Rectal smooth muscle tissue (tissue), 1 donor: ENCODE results near the gene MYF6.
"Not testable (repeated sequence)": the region's sequence is repeated elsewhere in the genome, so short reads cannot be mapped to it uniquely, and the experiment has no call there.

ENCODE experiments used
- H3K27ac ChIP-seq: one replicate; pipeline ENCODE4 v1.7.0; 2013; ENCODE audit warnings: low read depth, low read length, inconsistent platforms
- H3K27me3 ChIP-seq: one replicate; pipeline ENCODE4 v1.7.0; 2013; ENCODE audit warnings: low read length; ENCODE audit not compliant: control insufficient read depth, insufficient read depth
- H3K36me3 ChIP-seq: one replicate; pipeline ENCODE4 v1.7.0; 2013; ENCODE audit warnings: low read length; ENCODE audit not compliant: control insufficient read depth, insufficient read depth
- H3K4me1 ChIP-seq: one replicate; pipeline ENCODE4 v1.7.0; 2013; ENCODE audit warnings: low read length; ENCODE audit not compliant: control insufficient read depth, insufficient read depth
- H3K4me3 ChIP-seq: one replicate; pipeline ENCODE4 v1.7.0; 2013; ENCODE audit warnings: low read length
- H3K9ac ChIP-seq: one replicate; pipeline ENCODE4 v1.7.0; 2013; ENCODE audit warnings: low read length

Gene MYF6

DNA sequence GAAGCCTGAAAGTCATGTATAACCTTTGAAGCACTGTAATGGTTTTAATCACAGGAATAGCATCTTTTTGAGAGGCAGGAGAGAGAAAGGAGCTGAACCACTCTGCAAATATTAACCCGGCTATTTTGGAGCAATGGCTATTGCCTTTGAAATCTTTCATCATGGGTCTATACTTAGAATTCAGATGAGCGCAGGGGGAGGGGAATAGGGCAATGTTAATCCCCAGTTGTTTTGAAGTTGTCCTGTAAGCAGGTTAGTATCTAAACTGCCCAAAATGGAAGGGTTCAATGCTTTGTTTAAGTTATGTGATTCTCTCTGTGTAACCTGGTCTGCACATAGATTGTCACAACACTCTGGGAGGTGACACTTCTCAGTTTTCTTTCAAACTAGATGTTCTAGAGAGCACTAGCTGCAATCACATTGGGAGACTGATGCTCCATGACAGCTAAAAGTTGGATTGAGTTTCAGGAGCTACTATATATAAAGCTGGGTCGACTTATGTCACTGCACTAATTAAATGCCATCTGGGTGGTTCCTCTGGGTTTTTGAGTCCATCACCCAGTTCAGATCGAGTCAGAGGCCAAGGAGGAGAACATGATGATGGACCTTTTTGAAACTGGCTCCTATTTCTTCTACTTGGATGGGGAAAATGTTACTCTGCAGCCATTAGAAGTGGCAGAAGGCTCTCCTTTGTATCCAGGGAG is at the start of gene MYF6:
TSS of gene MYF6 (plus strand) at position 509 of the 704 bp plus-strand sequence. CDS start at position 595, 86 bp downstream.
- no peak within 1 kb of the TSS for H3K27ac ChIP-seq
- H3K36me3 ChIP-seq, result no peaks in the 10 kb centered on the region
- no peaks in the 10 kb centered on the region for H3K4me1 ChIP-seq
- H3K9ac ChIP-seq, result no peak within 1 kb of the TSS
- H3K27me3 ChIP-seq, result no peaks in the 10 kb centered on the region
- no peak within 1 kb of the TSS for H3K4me3 ChIP-seq

DNA sequence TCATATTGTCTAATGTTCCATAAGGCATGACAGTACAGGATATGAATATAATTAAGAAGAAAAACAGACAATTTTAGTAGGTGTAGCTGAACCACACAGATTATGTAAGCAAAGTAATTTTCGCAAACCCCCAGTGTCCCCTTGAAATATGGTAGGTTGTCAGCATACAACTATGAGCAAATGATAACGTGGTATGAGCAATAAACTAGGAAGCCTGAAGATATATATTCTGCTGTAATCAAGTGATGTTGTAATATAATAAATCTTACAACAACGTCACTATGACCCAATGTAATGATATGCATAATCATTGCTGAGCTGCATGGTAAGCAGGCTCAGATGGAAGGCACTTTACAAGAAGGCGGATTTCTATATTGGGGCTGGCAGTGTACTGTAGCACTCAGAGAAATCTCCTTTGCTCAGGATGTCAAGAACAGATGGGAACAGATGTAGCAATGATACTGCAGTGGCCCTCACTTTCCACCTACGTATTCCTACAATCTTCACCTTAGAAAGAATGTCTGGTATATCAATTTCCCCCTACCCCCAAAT is 47.8 kb upstream of the MYF6 start:
- Histone ChIP-seq H3K27me3 (no peaks in the 10 kb centered on the region), H3K27ac (no peak overlapping the region), H3K4me1 (no peaks in the 10 kb centered on the region), H3K4me3 (no peak overlapping the region), H3K9ac (no peak overlapping the region), H3K36me3 (no peaks in the 10 kb centered on the region)

DNA sequence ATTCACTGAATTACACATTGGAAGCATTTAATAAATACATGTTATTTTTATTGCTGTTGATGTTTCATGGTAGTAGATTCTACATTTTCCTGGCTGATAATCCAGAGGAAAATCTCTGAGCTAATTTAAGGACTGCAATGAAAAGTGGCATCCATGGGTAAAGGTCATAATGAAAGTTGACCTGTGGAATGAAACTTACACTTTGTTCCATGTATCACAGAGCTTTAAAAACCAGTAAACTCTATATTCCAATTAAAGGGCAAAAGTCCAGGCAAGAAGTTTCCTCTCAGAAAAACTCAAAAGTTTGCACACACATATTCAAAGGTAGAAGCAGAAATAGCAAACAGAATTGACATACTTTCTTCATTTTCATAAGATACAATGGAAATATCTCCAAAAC is 44.8 kb upstream of the MYF6 start:
- Histone ChIP-seq H3K9ac (no peak overlapping the region), H3K27ac (no peak overlapping the region)

DNA sequence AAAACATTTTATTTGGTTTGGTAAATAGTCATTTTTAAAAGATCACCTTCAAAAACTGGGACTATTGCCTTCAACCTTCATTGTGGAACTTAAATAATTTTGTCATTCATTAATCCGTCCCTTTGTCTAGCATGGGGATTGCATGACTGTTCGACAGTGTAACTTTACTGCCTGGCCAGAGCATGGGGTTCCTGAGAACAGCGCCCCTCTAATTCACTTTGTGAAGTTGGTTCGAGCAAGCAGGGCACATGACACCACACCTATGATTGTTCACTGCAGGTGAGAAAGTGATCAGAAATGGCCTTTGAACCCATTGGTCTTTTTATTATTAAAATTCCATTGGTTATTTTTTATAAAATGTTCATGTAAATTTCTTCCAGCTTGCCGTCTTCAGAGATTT is 37.2 kb upstream of the MYF6 start:
- no peaks in the 10 kb centered on the region for H3K36me3 ChIP-seq
- no peaks in the 10 kb centered on the region for H3K4me1 ChIP-seq
- no peak overlapping the region for H3K9ac ChIP-seq
- H3K27me3 ChIP-seq, result no peaks in the 10 kb centered on the region
- no peak overlapping the region for H3K27ac ChIP-seq
- H3K4me3 ChIP-seq, result no peak overlapping the region

More for the DNA sequence above, 44.8 kb upstream of the MYF6 start:
- Histone ChIP-seq H3K27me3 (no peaks in the 10 kb centered on the region), H3K4me3 (no peak overlapping the region), H3K4me1 (no peaks in the 10 kb centered on the region), H3K36me3 (no peaks in the 10 kb centered on the region)

DNA sequence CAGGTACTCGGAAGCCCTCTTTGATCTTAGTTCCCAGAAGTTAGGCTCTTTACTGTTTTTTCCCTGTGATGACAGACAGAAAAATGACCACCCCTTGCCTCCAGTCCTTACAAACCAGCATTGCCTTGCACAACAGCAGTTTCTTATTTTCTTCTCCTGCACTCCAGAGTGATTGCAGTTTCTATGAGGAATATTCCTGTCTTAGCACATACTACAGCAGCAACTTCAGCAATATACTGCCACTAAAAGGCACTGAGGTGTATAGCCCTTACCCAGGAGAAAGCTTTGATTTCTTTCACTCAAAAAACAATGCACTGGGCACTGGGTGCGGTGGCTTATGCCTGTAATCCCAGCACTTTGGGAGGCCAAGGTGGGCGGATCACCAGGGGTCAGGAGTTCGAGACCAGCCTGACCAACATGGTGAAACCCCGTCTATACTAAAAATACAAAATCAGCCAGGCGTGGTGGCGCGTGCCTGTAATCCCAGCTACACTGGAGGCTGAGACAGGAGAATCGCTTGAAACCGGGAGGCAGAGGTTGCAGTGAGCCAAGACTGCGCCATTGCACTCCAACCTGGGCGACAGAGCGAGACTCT is 31.3 kb upstream of the MYF6 start:
- H3K4me1 ChIP-seq, H3K9ac ChIP-seq, H3K4me3 ChIP-seq, H3K27me3 ChIP-seq, H3K36me3 ChIP-seq, H3K27ac ChIP-seq: not testable (repeated sequence)

DNA sequence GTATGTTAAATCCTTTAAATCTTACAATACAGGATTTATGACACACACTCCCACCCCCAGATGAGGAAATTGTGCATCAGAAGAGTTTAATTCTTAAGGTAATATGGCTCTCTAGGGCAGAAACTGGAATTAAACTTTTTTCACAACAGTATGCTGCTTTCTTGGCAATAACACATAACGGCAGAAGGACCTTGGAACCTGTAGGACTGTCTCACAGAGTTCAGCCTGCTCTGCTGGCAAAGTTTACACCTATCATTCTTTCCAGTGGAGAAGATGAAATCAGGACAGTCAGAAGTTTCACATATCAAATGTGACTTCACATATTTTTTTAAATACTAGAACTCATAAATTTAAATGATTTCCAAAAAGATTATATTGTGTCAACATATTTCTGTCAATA is 30.6 kb upstream of the MYF6 start:
- Histone ChIP-seq H3K27me3 (no peaks in the 10 kb centered on the region), H3K4me1 (no peaks in the 10 kb centered on the region), H3K36me3 (no peaks in the 10 kb centered on the region), H3K4me3 (no peak overlapping the region), H3K27ac (no peak overlapping the region), H3K9ac (no peak overlapping the region)

DNA sequence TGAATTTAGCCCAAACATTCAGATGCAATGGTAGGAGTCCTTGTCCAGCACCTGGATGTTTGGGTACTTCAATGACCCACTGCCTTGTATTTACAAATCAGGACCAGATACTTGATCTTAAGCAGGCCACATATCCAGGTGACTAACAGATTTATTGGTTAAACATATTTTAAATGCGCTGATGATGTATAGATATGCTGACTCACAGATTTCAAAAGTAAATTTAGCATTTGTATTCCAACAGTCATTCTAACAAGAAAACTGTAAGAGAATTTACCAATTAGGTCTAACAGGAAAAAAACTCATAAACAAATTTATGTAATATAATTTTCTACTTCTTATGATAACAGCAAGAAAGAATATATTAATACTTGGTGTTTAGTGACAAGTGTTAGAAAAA is 29.4 kb upstream of the MYF6 start:
- no peaks in the 10 kb centered on the region for H3K36me3 ChIP-seq
- H3K9ac ChIP-seq, result no peak overlapping the region
- H3K27ac ChIP-seq, result no peak overlapping the region
- no peaks in the 10 kb centered on the region for H3K4me1 ChIP-seq
- no peak overlapping the region for H3K4me3 ChIP-seq
- H3K27me3 ChIP-seq, result no peaks in the 10 kb centered on the region

DNA sequence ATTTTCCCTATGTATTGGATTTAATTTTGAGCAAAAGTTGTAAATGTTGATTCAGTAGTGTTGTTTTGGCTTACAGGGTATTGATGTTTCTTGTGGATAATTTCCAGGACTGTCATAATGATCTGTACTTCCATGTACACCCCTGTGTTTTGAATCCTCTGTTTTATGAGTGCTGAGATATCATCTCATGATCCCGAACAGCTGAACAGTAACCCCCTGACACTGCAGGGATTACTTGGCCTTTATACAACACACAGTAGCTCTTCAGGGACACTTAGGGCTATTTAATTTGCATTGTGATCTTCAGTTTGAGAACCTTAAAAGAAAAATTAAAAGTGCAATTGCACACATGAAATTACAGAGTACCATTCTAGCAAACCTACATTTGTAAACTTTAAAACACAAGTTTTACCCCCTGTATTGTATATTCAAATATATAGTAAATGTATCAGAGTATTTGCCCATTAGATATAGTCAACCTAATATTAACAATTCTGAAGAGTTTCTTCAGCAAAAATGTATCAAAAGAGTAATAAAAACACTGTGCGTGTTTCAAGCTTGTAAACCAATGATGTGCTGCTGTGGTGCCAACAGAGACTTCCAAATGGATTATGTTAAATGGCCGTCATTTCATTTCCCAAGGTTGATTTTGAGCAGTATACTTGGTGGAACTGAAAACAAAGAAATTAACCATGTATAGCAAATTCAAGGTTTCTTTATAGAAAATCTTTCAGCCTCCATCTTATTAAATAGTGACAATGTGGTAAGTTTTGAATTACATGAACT is 27.9 kb upstream of the MYF6 start:
- Histone ChIP-seq H3K4me1 (no peaks in the 10 kb centered on the region), H3K36me3 (no peaks in the 10 kb centered on the region), H3K9ac (no peak overlapping the region), H3K4me3 (no peak overlapping the region), H3K27ac (no peak overlapping the region), H3K27me3 (no peaks in the 10 kb centered on the region)

DNA sequence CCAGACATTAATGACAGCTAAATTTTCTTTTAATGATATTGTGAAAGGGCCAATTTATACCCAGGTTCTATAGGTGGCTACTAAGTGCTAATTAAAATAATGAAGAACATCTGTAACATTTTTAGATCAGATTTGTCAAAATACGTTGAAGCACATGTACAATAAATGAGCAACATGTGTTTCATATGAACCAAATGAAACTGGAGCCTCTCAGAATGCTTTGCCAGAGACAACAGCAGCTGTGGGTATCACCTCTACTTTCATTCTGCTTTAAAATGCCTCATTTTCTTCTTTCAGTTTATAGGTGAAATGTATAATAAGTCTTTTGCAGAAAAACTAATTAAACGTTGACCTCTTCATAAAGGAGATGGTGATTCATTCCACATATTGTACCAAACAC is 26.1 kb upstream of the MYF6 start:
- H3K27me3 ChIP-seq, result no peaks in the 10 kb centered on the region
- no peak overlapping the region for H3K27ac ChIP-seq
- H3K4me3 ChIP-seq, result no peak overlapping the region
- H3K36me3 ChIP-seq, result no peaks in the 10 kb centered on the region
- H3K9ac ChIP-seq, result no peak overlapping the region
- no peaks in the 10 kb centered on the region for H3K4me1 ChIP-seq

DNA sequence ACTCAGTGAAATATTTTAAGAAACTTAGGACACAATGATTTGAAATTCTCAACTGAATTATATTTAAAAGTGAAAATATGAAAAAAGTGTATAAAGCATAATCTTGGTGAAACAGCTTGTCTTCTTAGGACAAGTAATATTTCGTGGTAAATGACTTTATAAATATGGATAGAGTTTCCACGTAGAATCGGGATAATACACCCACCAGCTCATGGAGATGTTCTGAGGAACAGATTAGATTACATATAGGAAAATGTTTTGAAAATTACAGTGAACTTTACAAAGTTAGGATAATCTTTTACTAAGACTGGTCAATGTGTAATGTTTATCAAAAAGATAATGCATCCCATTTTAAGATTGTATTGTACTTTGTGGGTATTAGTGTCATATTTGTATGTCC is 25.6 kb upstream of the MYF6 start:
- no peaks in the 10 kb centered on the region for H3K27me3 ChIP-seq
- no peaks in the 10 kb centered on the region for H3K4me1 ChIP-seq
- H3K4me3 ChIP-seq, result no peak overlapping the region
- H3K27ac ChIP-seq, result no peak overlapping the region
- H3K36me3 ChIP-seq, result no peaks in the 10 kb centered on the region
- H3K9ac ChIP-seq, result no peak overlapping the region

DNA sequence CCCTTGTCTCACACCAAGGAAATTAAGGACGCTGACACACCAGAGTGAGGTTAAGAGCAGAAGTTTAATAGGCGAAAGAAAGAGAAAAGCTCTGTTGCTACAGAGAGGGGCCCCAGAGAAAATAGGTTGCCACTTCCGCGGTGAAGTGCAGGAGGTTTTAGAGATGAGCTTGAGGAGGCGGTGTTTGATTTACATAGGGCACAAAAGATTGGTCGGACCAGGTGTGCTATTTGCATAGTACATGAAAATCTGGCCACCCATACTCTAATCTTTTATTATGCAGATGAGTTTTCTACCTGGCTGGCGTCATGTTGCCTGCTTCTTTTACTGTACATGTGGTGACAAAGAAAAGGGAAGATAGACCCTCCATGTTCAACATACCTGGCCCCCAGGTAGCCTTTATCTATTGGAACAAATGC is 23.3 kb upstream of the MYF6 start:
- Histone ChIP-seq H3K4me1 (no peaks in the 10 kb centered on the region), H3K4me3 (no peak overlapping the region), H3K9ac (no peak overlapping the region), H3K27me3 (no peaks in the 10 kb centered on the region), H3K36me3 (no peaks in the 10 kb centered on the region), H3K27ac (no peak overlapping the region)

DNA sequence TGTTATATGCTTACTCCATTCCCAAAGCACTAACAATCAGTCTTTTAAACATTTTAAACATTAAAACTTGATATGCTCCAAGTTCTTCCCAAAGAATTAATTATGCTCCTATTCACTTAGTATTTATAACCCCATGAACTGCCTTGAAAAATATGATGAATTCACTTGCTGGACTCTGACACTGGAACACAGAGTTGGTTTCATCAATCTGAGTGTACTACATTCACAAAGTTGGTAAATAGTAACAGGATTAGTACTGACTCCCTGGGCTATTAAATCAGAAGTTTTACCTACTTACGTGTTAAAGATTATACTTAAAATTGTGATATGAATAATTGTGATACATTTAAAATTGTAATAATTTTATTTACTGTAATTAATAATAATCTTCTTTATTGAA is 17.3 kb upstream of the MYF6 start:
- no peak overlapping the region for H3K4me3 ChIP-seq
- no peaks in the 10 kb centered on the region for H3K36me3 ChIP-seq
- no peak overlapping the region for H3K27ac ChIP-seq
- no peaks in the 10 kb centered on the region for H3K4me1 ChIP-seq
- no peaks in the 10 kb centered on the region for H3K27me3 ChIP-seq
- H3K9ac ChIP-seq, result no peak overlapping the region
